ENCODE results near the gene DCDC2C.

Gene DCDC2C

GRCh38 chr2:3840611-3841155 is 137.3 kb downstream of the DCDC2C start:
- DNase-seq = no peak

- DNase-seq = no peak
These were observed 144.2 kb downstream of the DCDC2C start for GRCh38 chr2:3847397-3848052.

- no peak for DNase-seq
These were observed 145.4 kb downstream of the DCDC2C start for GRCh38 chr2:3848776-3849175.

- DNase-seq = no peak
These were observed 145.8 kb downstream of the DCDC2C start for GRCh38 chr2:3849213-3849612.

GRCh38 chr2:3857576-3857975 is 154.2 kb downstream of the DCDC2C start:
- peak; percentile 89 for DNase-seq

- DNase-seq = peak; percentile 90
These were observed 161.8 kb downstream of the DCDC2C start for GRCh38 chr2:3864943-3865865.

- peak; percentile 67 for DNase-seq
These were observed 164.1 kb downstream of the DCDC2C start for GRCh38 chr2:3867469-3867868.

- no peak for DNase-seq
These were observed 164.8 kb downstream of the DCDC2C start for GRCh38 chr2:3868012-3868805.

GRCh38 chr2:3870222-3870621 is 166.8 kb downstream of the DCDC2C start:
- DNase-seq = peak; percentile 31

- DNase-seq = no peak
These were observed 167.6 kb downstream of the DCDC2C start for GRCh38 chr2:3871002-3871401.

- DNase-seq = no peak
These were observed 169.1 kb downstream of the DCDC2C start for GRCh38 chr2:3872451-3872850.

- no peak for DNase-seq
These were observed 170.5 kb downstream of the DCDC2C start for GRCh38 chr2:3873899-3874298.

GRCh38 chr2:3876221-3876620 is 172.8 kb downstream of the DCDC2C start:
- DNase-seq = no peak

- DNase-seq = no peak
These were observed 173.3 kb downstream of the DCDC2C start for GRCh38 chr2:3876685-3877084.

- DNase-seq = no peak
These were observed 182.6 kb downstream of the DCDC2C start for GRCh38 chr2:3885629-3886628.

- DNase-seq = no peak
These were observed 191.6 kb downstream of the DCDC2C start for GRCh38 chr2:3895021-3895420.

Data from NCI-H345 (cell line).